ENCODE results near the gene PTPN1. TPM values are rescaled to one million over a fixed set of nuclear protein-coding genes. Genes with fewer than 3 reads are reported as not detected.
A peak's percentile ranks its signal among the peaks of the same experiment; 100 is the strongest.

The PTPN1 gene
- total and polyA plus RNA-seq, 2 experiments from 2014 or later, result 19.4 to 29.4 TPM

DNA sequence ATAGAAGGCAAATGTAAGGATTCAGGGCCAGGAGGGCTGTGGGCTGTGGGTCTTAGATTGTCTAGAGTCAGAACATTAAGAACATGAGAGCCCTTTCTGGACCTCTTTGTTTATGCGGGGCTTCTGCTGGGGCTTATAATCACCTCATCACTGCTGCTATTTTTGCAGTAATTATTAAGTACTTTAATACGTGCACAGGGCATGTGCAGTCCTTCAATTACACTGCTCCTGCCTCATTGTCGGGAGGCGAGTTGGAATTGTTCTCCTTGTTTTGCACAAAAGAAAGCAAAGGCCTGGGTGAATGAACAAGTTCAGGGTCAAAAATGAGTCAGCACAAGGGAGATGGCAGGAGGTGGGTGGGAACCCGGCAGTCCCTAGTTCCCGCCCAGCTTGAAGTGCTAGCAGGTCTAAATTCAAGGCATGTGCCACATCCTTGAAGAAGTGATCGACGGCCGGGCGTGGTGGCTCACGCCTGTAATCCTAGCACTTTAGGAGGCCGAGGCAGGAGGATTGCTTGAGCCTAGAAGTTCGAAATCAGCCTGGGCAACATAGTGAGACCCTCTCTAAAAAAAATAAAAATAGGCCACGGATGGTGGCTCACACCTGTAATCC lies 34.4 kb upstream of the PTPN1 start:
- Histone ChIP-seq H3K4me3 (no peak overlapping the region), H3K27me3 (no peaks in the 10 kb centered on the region), H3K4me1 (ENCODE audit: low read depth) (no peaks in the 10 kb centered on the region), H3K36me3 (no peaks in the 10 kb centered on the region), H3K27ac (no peak overlapping the region), H3K9me3 (ENCODE audit: low read depth) (no peaks in the 10 kb centered on the region)
- DNase-seq (ENCODE audit: low read depth in 1 of 2, low spot score in 1 of 2), result peak in 1 of 2 donors; percentile 40
- TF ChIP-seq, protein P1, sequence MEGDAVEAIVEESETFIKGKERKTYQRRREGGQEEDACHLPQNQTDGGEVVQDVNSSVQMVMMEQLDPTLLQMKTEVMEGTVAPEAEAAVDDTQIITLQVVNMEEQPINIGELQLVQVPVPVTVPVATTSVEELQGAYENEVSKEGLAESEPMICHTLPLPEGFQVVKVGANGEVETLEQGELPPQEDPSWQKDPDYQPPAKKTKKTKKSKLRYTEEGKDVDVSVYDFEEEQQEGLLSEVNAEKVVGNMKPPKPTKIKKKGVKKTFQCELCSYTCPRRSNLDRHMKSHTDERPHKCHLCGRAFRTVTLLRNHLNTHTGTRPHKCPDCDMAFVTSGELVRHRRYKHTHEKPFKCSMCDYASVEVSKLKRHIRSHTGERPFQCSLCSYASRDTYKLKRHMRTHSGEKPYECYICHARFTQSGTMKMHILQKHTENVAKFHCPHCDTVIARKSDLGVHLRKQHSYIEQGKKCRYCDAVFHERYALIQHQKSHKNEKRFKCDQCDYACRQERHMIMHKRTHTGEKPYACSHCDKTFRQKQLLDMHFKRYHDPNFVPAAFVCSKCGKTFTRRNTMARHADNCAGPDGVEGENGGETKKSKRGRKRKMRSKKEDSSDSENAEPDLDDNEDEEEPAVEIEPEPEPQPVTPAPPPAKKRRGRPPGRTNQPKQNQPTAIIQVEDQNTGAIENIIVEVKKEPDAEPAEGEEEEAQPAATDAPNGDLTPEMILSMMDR (IDR thresholded peaks at IDR 0.05; ENCODE audit: low read depth, low read length), result no peak

DNA sequence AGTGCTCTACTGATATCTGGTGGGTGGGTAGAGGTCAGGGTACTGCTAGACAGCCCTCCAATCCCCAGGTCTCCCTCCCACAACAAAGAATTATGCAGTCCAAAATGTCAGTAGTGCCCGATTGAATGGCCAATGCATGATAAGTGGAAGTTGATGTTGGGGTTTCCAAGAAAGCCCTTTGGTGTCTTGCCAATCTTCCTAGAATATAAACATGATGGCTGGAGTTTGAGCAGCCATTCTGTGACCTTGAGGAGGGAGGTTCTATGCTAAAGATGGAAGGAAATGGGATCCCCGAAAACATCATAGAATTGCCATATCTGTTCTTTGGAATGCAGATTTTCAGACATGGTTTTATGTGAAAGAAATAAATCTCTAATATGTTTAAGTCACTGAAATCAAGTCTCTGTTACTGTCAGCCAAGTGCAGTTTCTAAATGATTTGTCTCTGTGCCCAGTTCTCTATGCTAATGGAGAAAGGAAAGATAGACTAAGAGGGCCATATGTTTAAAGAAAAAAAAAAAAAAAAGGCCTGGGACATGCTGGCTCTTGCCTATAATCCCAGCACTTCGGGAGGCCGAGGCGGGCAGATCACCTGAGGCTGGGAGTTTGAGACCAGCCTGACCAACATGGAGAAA lies 32.8 kb upstream of the PTPN1 start:
- Histone ChIP-seq H3K36me3 (no peaks in the 10 kb centered on the region), H3K27me3 (no peaks in the 10 kb centered on the region), H3K27ac (no peak overlapping the region), H3K9me3 (ENCODE audit: low read depth) (no peaks in the 10 kb centered on the region), H3K4me3 (no peak overlapping the region), H3K4me1 (ENCODE audit: low read depth) (no peaks in the 10 kb centered on the region)
- TF ChIP-seq, protein P1 (IDR thresholded peaks at IDR 0.05; ENCODE audit: low read depth, low read length), result no peak
- DNase-seq (ENCODE audit: low read depth in 1 of 2, low spot score in 1 of 2), result no peak

DNA sequence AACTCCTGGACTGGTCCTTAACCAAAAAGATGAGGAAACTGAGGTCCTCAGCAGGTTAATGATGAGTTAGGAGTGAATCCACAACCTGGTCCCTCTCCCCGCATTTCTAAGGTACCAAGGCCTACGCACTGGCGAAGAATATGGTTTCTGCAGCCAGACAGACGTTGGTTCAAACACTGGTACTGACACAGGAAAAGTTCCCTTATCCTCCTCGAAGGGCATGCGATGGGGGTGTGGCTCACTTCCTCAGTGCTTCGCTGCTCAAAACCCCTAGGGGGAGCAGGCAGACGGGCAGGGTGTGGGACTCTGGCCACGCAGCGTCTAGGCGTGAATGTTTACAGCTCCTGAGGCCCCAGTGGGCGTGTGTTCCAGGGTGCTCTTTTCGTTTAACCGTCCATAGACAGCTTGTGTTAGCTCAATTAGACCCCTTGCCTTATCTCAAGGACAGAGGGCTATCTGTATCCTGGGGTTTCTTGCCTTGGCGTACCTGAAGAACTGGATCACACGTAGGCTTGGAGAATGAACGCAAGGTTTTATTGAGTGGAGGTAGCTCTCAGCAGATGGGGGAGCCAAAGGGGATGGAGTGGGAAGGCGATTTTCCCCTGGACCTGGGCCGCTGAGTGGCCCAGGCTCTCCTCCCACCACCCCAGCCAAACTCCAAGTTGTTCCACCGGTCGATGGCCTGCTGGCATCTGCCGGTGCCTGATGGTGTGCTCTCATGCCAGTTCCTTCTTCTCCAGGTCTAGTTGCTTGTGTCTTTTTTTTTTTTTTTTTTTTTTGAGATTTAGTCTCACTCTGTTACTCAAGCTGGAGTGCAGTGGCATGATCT lies 31.8 kb upstream of the PTPN1 start:
- Histone ChIP-seq H3K4me1 (ENCODE audit: low read depth) (no peaks in the 10 kb centered on the region), H3K36me3 (no peaks in the 10 kb centered on the region), H3K9me3 (ENCODE audit: low read depth) (no peaks in the 10 kb centered on the region), H3K4me3 (no peak overlapping the region), H3K27ac (no peak overlapping the region), H3K27me3 (no peaks in the 10 kb centered on the region)
- TF ChIP-seq, protein P1 (IDR thresholded peaks at IDR 0.05; ENCODE audit: low read depth, low read length), result peak; percentile 76
- DNase-seq (ENCODE audit: low read depth in 1 of 2, low spot score in 1 of 2), result peak; percentile 54 to 73

DNA sequence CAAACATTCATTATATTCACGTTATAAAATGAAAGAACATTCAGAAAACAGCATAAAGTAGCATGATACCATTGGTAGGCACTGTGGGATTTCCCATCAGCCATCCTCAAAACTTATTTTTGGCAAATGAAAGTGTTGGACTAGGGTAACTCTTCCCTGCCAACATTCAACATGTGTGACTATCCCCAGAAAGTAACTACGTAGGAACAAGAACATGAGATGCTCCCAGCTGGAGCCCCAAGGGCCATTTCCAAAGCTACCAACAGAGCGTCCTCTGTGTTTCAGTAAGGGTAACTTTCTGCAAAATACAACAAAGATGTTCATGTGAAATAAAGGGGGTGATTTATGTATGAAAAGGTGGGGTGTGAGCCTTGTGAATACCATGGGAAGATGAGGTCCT lies 28.4 kb upstream of the PTPN1 start:
- Histone ChIP-seq H3K27me3 (no peaks in the 10 kb centered on the region), H3K9me3 (ENCODE audit: low read depth) (no peaks in the 10 kb centered on the region), H3K4me3 (no peak overlapping the region), H3K27ac (no peak overlapping the region), H3K4me1 (ENCODE audit: low read depth) (no peaks in the 10 kb centered on the region), H3K36me3 (no peaks in the 10 kb centered on the region)
- DNase-seq (ENCODE audit: low read depth in 1 of 2, low spot score in 1 of 2), result no peak
- TF ChIP-seq, protein P1 (IDR thresholded peaks at IDR 0.05; ENCODE audit: low read depth, low read length), result no peak

DNA sequence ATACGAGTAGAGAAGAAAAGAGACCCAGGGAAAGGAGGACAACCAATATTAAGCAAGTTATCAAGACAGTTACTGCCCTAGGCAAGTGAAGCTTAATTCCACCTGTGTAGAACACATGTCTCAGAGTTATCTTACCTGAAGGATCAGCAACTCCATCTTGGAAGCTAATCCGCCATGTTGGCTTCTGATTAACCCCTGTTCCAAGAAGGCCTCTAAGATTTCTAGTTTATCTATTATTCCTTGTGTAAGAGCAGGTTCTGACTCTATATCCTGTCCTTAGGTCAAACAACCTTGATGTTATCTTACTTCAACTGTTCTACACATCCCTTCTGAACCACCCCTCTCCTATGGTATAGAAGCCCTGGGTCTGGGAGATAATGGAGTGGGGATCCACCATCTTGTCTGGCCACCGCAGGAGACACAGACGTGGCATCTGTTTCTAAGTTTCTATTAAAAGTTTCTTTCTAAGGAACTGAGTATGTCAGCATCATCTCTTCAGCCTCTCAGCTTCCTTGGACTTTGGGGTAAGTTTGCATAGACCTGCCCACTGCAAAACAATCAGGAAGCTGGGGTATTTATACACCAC lies 27.7 kb upstream of the PTPN1 start:
- no peak overlapping the region for H3K4me3 ChIP-seq
- H3K27ac ChIP-seq, result no peak overlapping the region
- H3K36me3 ChIP-seq, result no peaks in the 10 kb centered on the region
- H3K9me3 ChIP-seq (ENCODE audit: low read depth), result no peaks in the 10 kb centered on the region
- no peak for DNase-seq (ENCODE audit: low read depth in 1 of 2, low spot score in 1 of 2)
- no peaks in the 10 kb centered on the region for H3K27me3 ChIP-seq
- H3K4me1 ChIP-seq (ENCODE audit: low read depth), result no peaks in the 10 kb centered on the region
- TF ChIP-seq, protein P1 (IDR thresholded peaks at IDR 0.05; ENCODE audit: low read depth, low read length), result no peak
